HG03064 (cell line): ENCODE data around the gene OVOL1.

Source experiments
- ATAC-seq: cut with Tn5 transposase; IDR thresholded peaks from one replicate; pipeline ENCODE4 v1.9.1; 2021; ENCODE audit warnings: low read depth; ENCODE audit not compliant: unreplicated experiment

Gene OVOL1

GRCh38 chr11:65777241-65777640, 9.6 kb upstream of the OVOL1 start:
- no peak for ATAC-seq

- ATAC-seq, result no peak
Measured at GRCh38 chr11:65777821-65778361, 9.0 kb upstream of the OVOL1 start.

- no peak for ATAC-seq
Measured at GRCh38 chr11:65778431-65778900, 8.4 kb upstream of the OVOL1 start.

- no peak for ATAC-seq
Measured at GRCh38 chr11:65778901-65779668, 7.8 kb upstream of the OVOL1 start.

- no peak for ATAC-seq
Measured at GRCh38 chr11:65779669-65779918, 7.3 kb upstream of the OVOL1 start.

GRCh38 chr11:65779919-65780769, 6.7 kb upstream of the OVOL1 start:
- peak; percentile 35 for ATAC-seq

- peak; percentile 48 for ATAC-seq
Measured at GRCh38 chr11:65780770-65781151, 6.1 kb upstream of the OVOL1 start, which contains the start of gene AP5B1. Gene AP5B1 (minus strand): TSS chr11:65780976. CDS start chr11:65780591, 385 bp downstream.

GRCh38 chr11:65781152-65781961, 5.5 kb upstream of the OVOL1 start:
- ATAC-seq, result peak; percentile 27

GRCh38 chr11:65781962-65782815, 4.7 kb upstream of the OVOL1 start:
- ATAC-seq, result no peak

- ATAC-seq, result no peak
Measured at GRCh38 chr11:65782816-65783228, 4.0 kb upstream of the OVOL1 start.

GRCh38 chr11:65785319-65786007, 1.4 kb upstream of the OVOL1 start:
- no peak for ATAC-seq

- ATAC-seq, result no peak
Measured at GRCh38 chr11:65786008-65786785, 666 bp upstream of the OVOL1 start.

- no peak for ATAC-seq
Measured at GRCh38 chr11:65787649-65788622, 1.1 kb downstream of the OVOL1 start.

GRCh38 chr11:65788821-65789220, 2.0 kb downstream of the OVOL1 start:
- ATAC-seq, result no peak

GRCh38 chr11:65789230-65790103, 2.6 kb downstream of the OVOL1 start:
- ATAC-seq, result no peak

GRCh38 chr11:65790104-65790901, 3.4 kb downstream of the OVOL1 start:
- no peak for ATAC-seq
